GM12875 (cell line): ENCODE results near the gene NPTX1.

Source experiments
- H3K4me3 ChIP-seq: one replicate; pipeline ENCODE4 v1.5.1; 2011; ENCODE audit warnings: low read depth, low read length, control low read depth
- TF ChIP-seq, protein P1 (sequence below): IDR thresholded peaks from 2 replicates; pipeline ENCODE4 v1.5.1; 2011; ENCODE audit warnings: low read depth, mild to moderate bottlenecking, control low read depth, inconsistent platforms, low read length, moderate library complexity, borderline replicate concordance; ENCODE audit not compliant: insufficient read depth

Gene NPTX1

DNA sequence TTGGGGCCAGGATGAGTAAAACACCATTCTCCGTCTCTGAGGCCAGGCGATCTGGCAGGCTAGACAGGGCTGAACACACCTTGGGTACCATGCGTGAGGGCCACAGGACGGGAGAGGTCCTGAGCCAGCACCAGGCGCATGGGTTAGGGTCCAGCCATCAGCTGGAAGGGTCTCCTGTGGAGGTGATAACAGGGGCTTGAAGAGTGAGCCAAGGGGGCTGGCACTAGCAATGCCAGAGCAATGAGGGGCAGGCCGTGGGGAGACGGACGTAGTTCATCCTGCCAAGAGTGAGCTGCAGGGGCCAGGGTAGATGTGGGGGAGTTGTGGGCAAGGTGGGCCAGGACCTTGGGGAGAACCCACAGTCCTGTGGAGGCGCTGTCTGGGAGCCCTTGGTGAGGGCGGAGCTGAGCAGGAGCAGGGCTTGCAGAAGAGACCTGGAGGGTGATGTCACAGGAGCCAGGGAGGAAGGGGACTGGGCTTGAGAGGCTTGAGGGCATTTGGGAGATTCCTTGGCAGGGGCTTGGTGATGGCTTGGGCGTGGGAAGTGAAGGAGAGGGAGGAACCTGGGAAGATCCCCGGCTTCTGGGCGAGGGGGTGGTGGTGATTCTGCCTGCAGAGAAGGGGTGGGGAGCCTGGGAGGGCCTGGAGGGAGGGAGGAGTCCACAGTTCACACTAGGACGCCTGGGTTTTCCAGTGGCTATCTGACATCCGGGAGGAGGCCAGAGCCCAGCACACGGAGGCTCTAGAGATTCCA lies 6.3 kb upstream of the NPTX1 start:
- no peak overlapping the region for H3K4me3 ChIP-seq
- TF ChIP-seq, protein P1, sequence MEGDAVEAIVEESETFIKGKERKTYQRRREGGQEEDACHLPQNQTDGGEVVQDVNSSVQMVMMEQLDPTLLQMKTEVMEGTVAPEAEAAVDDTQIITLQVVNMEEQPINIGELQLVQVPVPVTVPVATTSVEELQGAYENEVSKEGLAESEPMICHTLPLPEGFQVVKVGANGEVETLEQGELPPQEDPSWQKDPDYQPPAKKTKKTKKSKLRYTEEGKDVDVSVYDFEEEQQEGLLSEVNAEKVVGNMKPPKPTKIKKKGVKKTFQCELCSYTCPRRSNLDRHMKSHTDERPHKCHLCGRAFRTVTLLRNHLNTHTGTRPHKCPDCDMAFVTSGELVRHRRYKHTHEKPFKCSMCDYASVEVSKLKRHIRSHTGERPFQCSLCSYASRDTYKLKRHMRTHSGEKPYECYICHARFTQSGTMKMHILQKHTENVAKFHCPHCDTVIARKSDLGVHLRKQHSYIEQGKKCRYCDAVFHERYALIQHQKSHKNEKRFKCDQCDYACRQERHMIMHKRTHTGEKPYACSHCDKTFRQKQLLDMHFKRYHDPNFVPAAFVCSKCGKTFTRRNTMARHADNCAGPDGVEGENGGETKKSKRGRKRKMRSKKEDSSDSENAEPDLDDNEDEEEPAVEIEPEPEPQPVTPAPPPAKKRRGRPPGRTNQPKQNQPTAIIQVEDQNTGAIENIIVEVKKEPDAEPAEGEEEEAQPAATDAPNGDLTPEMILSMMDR: no peak

DNA sequence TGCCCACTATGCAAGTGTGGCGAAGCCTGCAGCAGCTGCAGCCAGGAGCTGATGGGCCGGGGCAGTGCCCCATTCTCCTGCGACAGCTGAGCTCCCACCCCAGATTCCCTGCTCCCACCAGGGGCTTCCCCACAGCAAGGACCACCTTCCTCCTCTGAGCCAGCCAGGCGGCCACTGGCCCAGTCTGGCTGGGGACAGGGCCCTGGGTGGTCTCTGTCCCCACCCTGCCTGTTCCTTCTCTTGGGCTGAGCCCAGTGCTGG lies 5.6 kb upstream of the NPTX1 start:
- TF ChIP-seq, protein P1: no peak
- no peak overlapping the region for H3K4me3 ChIP-seq

DNA sequence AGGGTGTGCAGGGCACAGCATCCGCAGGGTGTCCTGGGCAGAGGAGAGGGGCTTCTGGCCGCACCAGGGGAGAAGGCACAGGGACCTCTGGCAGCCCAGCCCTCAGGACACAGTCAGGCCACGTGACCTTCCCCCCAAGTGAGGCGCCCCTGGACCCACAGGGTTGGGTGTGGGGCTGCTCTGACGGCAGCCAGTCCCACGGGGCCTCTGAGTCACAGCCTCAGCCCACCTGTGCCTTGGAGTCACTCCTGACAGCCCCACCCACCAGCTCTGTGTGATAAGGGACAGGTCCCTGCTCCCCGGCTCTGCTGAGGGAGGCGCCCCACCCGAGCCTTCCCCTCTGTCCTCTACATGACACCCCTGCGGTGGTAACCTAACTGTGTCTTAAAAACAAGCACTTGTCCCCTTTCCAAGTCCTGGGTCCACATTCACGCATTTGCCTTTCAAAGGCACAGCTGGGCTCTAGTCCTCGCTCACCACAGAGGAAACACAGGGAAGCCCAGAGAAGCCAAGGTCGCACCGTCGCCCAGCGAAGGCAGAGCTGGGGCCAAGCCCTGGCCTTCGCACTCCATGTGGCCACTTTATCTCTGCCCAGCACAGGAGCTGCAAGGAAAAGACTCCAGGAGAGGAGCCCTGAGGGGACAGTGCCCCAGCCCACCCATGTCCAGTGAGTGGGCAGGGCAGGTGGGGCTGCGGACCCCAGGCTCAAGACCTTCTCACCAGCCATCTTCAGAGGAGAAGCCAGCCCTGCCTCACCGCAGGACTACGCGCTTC lies 5.1 kb upstream of the NPTX1 start:
- no peak overlapping the region for H3K4me3 ChIP-seq
- TF ChIP-seq, protein P1: no peak

DNA sequence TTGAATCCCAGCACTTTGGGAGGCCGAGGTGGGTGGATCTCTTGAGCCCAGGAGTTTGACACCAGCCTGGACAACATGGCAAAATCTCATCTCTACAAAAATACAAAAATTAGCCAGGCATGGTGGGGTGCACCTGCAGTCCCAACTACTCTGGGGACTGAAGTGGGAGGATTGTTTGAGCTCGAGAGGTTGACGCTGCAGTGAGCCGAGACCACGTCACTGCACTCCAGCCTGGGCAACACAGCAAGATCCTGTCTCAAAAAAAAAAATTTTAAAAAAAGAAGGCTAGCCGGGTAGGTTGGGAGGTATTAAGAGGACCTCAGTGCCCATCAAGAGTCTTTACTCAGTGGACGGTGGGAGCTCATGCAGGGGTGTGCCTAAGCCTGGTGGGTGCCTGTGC lies 3.8 kb upstream of the NPTX1 start:
- no peak overlapping the region for H3K4me3 ChIP-seq
- TF ChIP-seq, protein P1: no peak

DNA sequence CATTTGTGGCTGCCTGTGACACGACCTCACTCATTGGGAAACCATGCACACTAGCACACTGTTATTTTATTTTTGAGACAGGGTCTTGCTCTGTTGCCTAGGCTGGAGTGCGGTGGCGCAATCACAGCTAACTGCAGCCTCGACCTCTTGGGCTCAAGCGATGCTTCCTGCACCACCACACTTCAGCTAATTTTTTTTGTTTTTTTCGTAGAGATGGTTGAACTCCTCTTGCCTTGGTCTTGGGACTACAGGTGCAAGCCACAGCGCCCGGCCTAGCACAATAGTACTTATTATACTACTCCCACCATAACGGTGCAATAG lies 2.8 kb upstream of the NPTX1 start:
- TF ChIP-seq, protein P1: no peak
- H3K4me3 ChIP-seq: no peak overlapping the region

DNA sequence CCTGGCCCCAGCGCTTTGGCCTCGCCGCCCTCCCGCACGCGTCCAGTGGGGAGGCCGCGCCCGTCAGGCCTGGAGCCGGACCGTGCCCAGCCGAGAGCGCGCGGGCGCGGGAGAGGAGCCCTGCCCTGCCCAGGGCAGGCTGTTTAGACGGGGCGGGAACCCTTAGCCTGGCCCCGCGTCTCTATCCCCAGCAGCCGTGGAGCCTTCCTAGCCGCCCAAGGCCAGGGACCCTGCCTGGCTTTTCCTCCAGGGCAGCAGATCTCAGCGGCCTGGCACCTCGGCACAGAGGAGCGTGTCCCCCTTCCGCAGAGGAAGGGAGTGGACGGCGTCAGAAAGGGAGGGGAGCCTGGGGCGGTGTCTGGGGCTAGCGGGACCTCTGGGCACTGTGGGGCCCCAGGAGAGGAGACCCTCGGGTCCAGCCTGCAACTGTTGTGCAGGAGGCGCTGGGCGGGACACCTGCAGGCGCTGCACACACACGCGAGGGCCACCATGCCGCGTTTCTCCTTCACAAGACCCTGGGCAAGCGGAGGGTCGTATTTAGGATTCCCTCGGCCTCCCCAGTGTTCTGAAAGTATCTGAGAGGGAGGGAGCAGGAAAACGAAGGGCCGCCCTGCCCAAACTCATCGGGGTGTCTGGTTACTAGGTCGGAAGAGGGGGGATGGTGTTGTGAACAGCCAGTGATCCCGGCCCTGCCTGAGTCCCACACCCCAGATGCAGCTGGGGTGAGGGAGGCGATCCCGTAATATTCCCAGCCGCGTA lies 2.3 kb upstream of the NPTX1 start:
- H3K4me3 ChIP-seq: no peak overlapping the region
- TF ChIP-seq, protein P1: no peak
